HepG2 (cell line): ENCODE data around the gene TRPM1. TPM values are rescaled to one million over a fixed set of nuclear protein-coding genes. Genes with fewer than 3 reads are reported as not detected.

Experiments used
- ATAC-seq: fragments of 200-7000 bp; cut with Tn5 transposase; 3 replicates; pipeline ENCODE4 v1.9.1; 2020; ENCODE audit warnings: mild to moderate bottlenecking, moderate library complexity
- BruUV-seq: library from RNA; stranded (reverse); fragments of 400-500 nt; replicated peaks from 2 replicates; lab custom pipeline; 2021; lab: Mats Ljungman, UMichigan
- CTCF ChIA-PET: fragments of 300-600 bp; formaldehyde crosslinking; extraction: SDS; loops from one replicate; lab custom pipeline; 2021; ENCODE audit warnings: low total read pairs, inconsistent platforms, low intra/inter-chr PET ratio; lab: Yijun Ruan, JAX
- POLR2A ChIA-PET: fragments of 350-600 bp; sonication (Branson Sonifier 250); formaldehyde crosslinking; loops from one replicate; lab custom pipeline; 2020; ENCODE audit warnings: antibody characterized with exemption, inconsistent platforms; lab: Yijun Ruan, JAX
- DNase-seq: peaks from one replicate; pipeline ENCODE4 v3.0.0-alpha.2; 2015; ENCODE audit warnings: low spot score
- FAIRE-seq: peaks from 3 replicates; lab custom pipeline; 2011; peaks lifted over from hg19 to GRCh38; lab: Jason Lieb, UNC
- H2AFZ ChIP-seq: one replicate; pipeline ENCODE4 v1.6.1; 2011; ENCODE audit warnings: low read length, inconsistent platforms
- H3K27ac ChIP-seq: fragments of 300-600 bp; 3 replicates; pipeline ENCODE4 v1.8.0; 2011; ENCODE audit warnings: mixed run types, mild to moderate bottlenecking, mixed read lengths, low read length, inconsistent platforms; ENCODE audit not compliant: insufficient read depth; ENCODE audit errors: extremely low read length
- H3K27me3 ChIP-seq, 2 experiments: fragments of 200-600 bp in 1 of 2; 2 replicates in 1 of 2; 3 replicates in 1 of 2; pipeline versions ENCODE4 v1.6.0 to v1.8.0; 2011; ENCODE audit warnings: low read length in 2 of 2, mild to moderate bottlenecking in 2 of 2, moderate library complexity in 2 of 2, inconsistent platforms in 1 of 2; ENCODE audit not compliant: insufficient read depth in 2 of 2, control insufficient read depth in 1 of 2
- H3K36me3 ChIP-seq, 2 experiments: fragments of 200-600 bp in 1 of 2; replicated peaks in 1 of 2; 2 replicates in 1 of 2; 3 replicates in 1 of 2; pipeline versions ENCODE4 v1.5.1 to v1.8.0; 2011; ENCODE audit warnings: low read length in 2 of 2, inconsistent platforms in 1 of 2; ENCODE audit not compliant: insufficient read depth in 2 of 2, control insufficient read depth in 1 of 2
- H3K4me1 ChIP-seq: 2 replicates; pipeline ENCODE4 v1.5.1; 2012; ENCODE audit warnings: low read length, inconsistent platforms; ENCODE audit not compliant: insufficient read depth
- H3K4me2 ChIP-seq: 2 replicates; pipeline ENCODE4 v1.6.0; 2011; ENCODE audit warnings: low read depth, low read length, inconsistent platforms
- H3K4me3 ChIP-seq, 3 experiments: fragments of 200-600 bp in 1 of 3; sonication (generic), shearing (Covaris generic) in 1 of 3; replicated peaks in 1 of 3; 2 replicates each; pipeline ENCODE4 v1.5.1; 2011 to 2016; ENCODE audit warnings: low read length in 3 of 3, inconsistent platforms in 2 of 3, low read depth in 2 of 3, mild to moderate bottlenecking in 2 of 3, control low read depth in 1 of 3, mixed read lengths in 1 of 3; ENCODE audit not compliant: insufficient read depth in 1 of 3
- H3K79me2 ChIP-seq: one replicate; pipeline ENCODE4 v1.6.1; 2011; ENCODE audit warnings: low read length, inconsistent platforms; ENCODE audit not compliant: insufficient read depth
- H3K9ac ChIP-seq: 2 replicates; pipeline ENCODE4 v1.6.0; 2011; ENCODE audit warnings: mild to moderate bottlenecking, low read depth, low read length, inconsistent platforms; ENCODE audit not compliant: insufficient read depth
- H3K9me3 ChIP-seq: 2 replicates; pipeline ENCODE4 v1.5.1; 2012; ENCODE audit warnings: mild to moderate bottlenecking, low read length
- H4K20me1 ChIP-seq: 2 replicates; pipeline ENCODE4 v1.6.0; 2011; ENCODE audit warnings: inconsistent platforms, mild to moderate bottlenecking, low read length, moderate library complexity; ENCODE audit not compliant: insufficient read depth
- ASH2L ChIP-seq: fragments of 300-600, 200-600 bp; sonication (generic); IDR thresholded peaks from 2 replicates; pipeline ENCODE4 v1.7.0; 2017; ENCODE audit warnings: low read depth, mild to moderate bottlenecking, moderate library complexity, mixed read lengths, low read length; ENCODE audit not compliant: insufficient read length
- KDM5A ChIP-seq: fragments of 200-600 bp; sonication (generic); IDR thresholded peaks from 2 replicates; pipeline ENCODE4 v1.7.0; 2018; ENCODE audit warnings: antibody characterized with exemption, mild to moderate bottlenecking, low read length, borderline replicate concordance
- PRPF4 ChIP-seq: fragments of 200-400 bp; formaldehyde crosslinking; IDR thresholded peaks from 2 replicates; pipeline ENCODE4 v1.6.1; 2016; ENCODE audit warnings: low read length, low read depth; ENCODE audit not compliant: poor library complexity, severe bottlenecking
- SPEN ChIP-seq: sonication (generic); formaldehyde crosslinking; IDR thresholded peaks from 2 replicates; pipeline ENCODE4 v1.5.1; 2020; ENCODE audit warnings: low read depth, mild to moderate bottlenecking, missing genetic modification reagents
- SRY ChIP-seq: sonication (generic); formaldehyde crosslinking; IDR thresholded peaks from 2 replicates; pipeline ENCODE4 v1.8.0; 2022; ENCODE audit warnings: mild to moderate bottlenecking, missing genetic modification reagents
- TOPORS ChIP-seq: sonication (generic); formaldehyde crosslinking; IDR thresholded peaks from 2 replicates; pipeline ENCODE4 v1.8.0; 2023; ENCODE audit warnings: mild to moderate bottlenecking, missing genetic modification reagents
- ZBTB34 ChIP-seq: sonication (generic); formaldehyde crosslinking; IDR thresholded peaks from 2 replicates; pipeline ENCODE4 v1.8.0; 2022; ENCODE audit warnings: mild to moderate bottlenecking, missing genetic modification reagents
- ZBTB42 ChIP-seq: sonication (generic); formaldehyde crosslinking; IDR thresholded peaks from 2 replicates; pipeline ENCODE4 v1.5.0; 2020; ENCODE audit warnings: mild to moderate bottlenecking, missing genetic modification reagents
- ZNF562 ChIP-seq: sonication (generic); formaldehyde crosslinking; IDR thresholded peaks from 2 replicates; pipeline ENCODE4 v1.8.0; 2022; ENCODE audit warnings: missing genetic modification reagents, borderline replicate concordance
- ZNF580 ChIP-seq: IDR thresholded peaks from 2 replicates; pipeline ENCODE4 v1.6.1; 2016; ENCODE audit warnings: low read depth, borderline replicate concordance
- WGBS: methylation state at CpG from one replicate; pipeline ENCODE4 v1.1.6; 2017; ENCODE audit warnings: low lambda C conversion rate; 5-methylcytosine and 5-hydroxymethylcytosine counted together
- in situ Hi-C: cut with HindIII; loops from 2 replicates; pipeline ENCODE4 v1.10.0; 2017; ENCODE audit warnings: low pct_unique_long_range_greater_than_20kb; ENCODE audit not compliant: extremely low pct_ligation_motif_present
- intact Hi-C: fragments of 100-400 bp; cut with micrococcal nuclease; formaldehyde crosslinking; loops from one replicate; pipeline ENCODE4 v1.10.0; 2022; ENCODE audit not compliant: unreplicated experiment
- polyA plus RNA-seq, 8 experiments: library from polyadenylated mRNA; depleted of rRNA in 3 of 8; stranded (reverse) in 7 of 8; unstranded in 1 of 8; fragments of >200 nt; fragmentation: Illumina TruSeq in 4 of 8; extraction: Trizol in 4 of 8; gene quantifications; 2 replicates each; pipeline versions ENCODE4 v1.2.1 to v1.2.3, GENCODE V29; 2011 to 2016; ENCODE audit warnings: low read depth in 4 of 8, missing spikeins in 1 of 8, mixed read lengths in 1 of 8; ENCODE audit not compliant: insufficient read depth in 1 of 8
- total RNA-seq, 5 experiments: library from RNA; depleted of rRNA; stranded (reverse); fragments of >200 nt; fragmentation: Illumina TruSeq; extraction: Trizol; gene quantifications; 2 replicates each; pipeline ENCODE4 v1.2.3, GENCODE V29; 2016; ENCODE audit warnings: low read depth in 1 of 5

The TRPM1 gene
- total and polyA plus RNA-seq, 2 of the 13 experiments (the other 11 are each of a cell fraction or from before 2014, with no cell fraction given), result not detected

- Histone ChIP-seq H3K79me2 (no peaks in the 10 kb centered on the region), H3K4me2 (no peak overlapping the region), H3K4me1 (peaks cover 13% of the 10 kb centered on the region), H3K36me3 (no peaks in the 10 kb centered on the region), H3K9ac (no peak overlapping the region), H3K9me3 (no peaks in the 10 kb centered on the region), H4K20me1 (no peaks in the 10 kb centered on the region), H3K27me3 (0 out of 5 replicates have a peak, but pooled peaks cover 0 to 1% of the 10 kb centered on the region in 2 experiments), H3K4me3 (no peak overlapping the region), H2AFZ (no peak overlapping the region), H3K27ac (no peak overlapping the region)
- no peak for ATAC-seq
- CTCF ChIA-PET, result no interaction called here
- TF ChIP-seq ZBTB42 (CRISPR knock-in tag) (no peak), PRPF4 (no peak), TOPORS (CRISPR knock-in tag) (no peak), SRY (CRISPR knock-in tag) (no peak), ZNF562 (CRISPR knock-in tag) (no peak), ZBTB34 (CRISPR knock-in tag) (no peak), KDM5A (no peak), ASH2L (no peak), ZNF580 (CRISPR knock-in tag) (no peak), SPEN (CRISPR knock-in tag) (no peak)
- POLR2A ChIA-PET, result no interaction called here
- no peak for FAIRE-seq
- no peak for DNase-seq
- intact Hi-C loops (loop anchor here (10.0 kb wide), 1 partner anchor 59 kb away; no protein-coding TSS in a partner anchor), in situ Hi-C loops (loop anchor here (25.0 kb wide), 1 partner anchor 148 kb away; the partner anchor contains the start of gene MTMR10)
- no TSS peak for BruUV-seq
- 51% methylated on average over 6 of the region's 6 CpGs for WGBS
Observed at GRCh38 chr15:31135523-31135922, 34.0 kb upstream of the TRPM1 start.
